Large intestine (tissue), 3 donors: Measurements from ENCODE around the gene TFIP11. TPM values are rescaled to one million over a fixed set of nuclear protein-coding genes. Genes with fewer than 3 reads are reported as not detected.

Source experiments
- DNase-seq, 2 donors: peaks; one replicate each; pipeline versions ENCODE4 v3.0.0 to v3.0.0-alpha.2; 2013
- H3K27ac ChIP-seq: one replicate; pipeline ENCODE4 v1.5.1; 2013; ENCODE audit warnings: low read length
- H3K27me3 ChIP-seq: 2 replicates; pipeline ENCODE4 v1.6.1; 2013; ENCODE audit warnings: low read length; ENCODE audit not compliant: control insufficient read depth, insufficient read depth
- H3K36me3 ChIP-seq: 2 replicates; pipeline ENCODE4 v1.6.1; 2013; ENCODE audit warnings: low read length; ENCODE audit not compliant: control insufficient read depth, insufficient read depth
- H3K4me1 ChIP-seq: one replicate; pipeline ENCODE4 v1.6.1; 2013; ENCODE audit warnings: low read length; ENCODE audit not compliant: control insufficient read depth, insufficient read depth
- H3K4me3 ChIP-seq: one replicate; pipeline ENCODE4 v1.5.1; 2013; ENCODE audit warnings: low read length
- H3K9me3 ChIP-seq: one replicate; pipeline ENCODE4 v1.6.1; 2013; ENCODE audit warnings: mild to moderate bottlenecking, low read depth, low read length, moderate library complexity; ENCODE audit not compliant: control insufficient read depth
- WGBS: methylation state at CpG from one replicate; pipeline ENCODE4 v1.1.5; 2013; ENCODE audit warnings: low lambda C conversion rate; ENCODE audit not compliant: insufficient coverage; 5-methylcytosine and 5-hydroxymethylcytosine counted together
- polyA plus RNA-seq: library from polyadenylated mRNA; unstranded; fragments of 120-200 nt; gene quantifications from one replicate; pipeline ENCODE4 v1.2.1, GENCODE V29; 2013

TFIP11 gene
- polyA plus RNA-seq, 1 donor, result 34.3 TPM

- Histone ChIP-seq H3K27ac (no peak overlapping the region), H3K9me3 (no peaks in the 10 kb centered on the region), H3K4me1 (no peaks in the 10 kb centered on the region), H3K36me3 (no peaks in the 10 kb centered on the region), H3K4me3 (no peak overlapping the region), H3K27me3 (no peaks in the 10 kb centered on the region)
- DNase-seq, result no peak
- no CpG with 5 or more reads among the region's 10 CpGs for WGBS
Measured at GRCh38 chr22:26552466-26552865, 40.2 kb upstream of the TFIP11 start.

- DNase-seq, result no peak
- no peaks in the 10 kb centered on the region for H3K4me1 ChIP-seq
- WGBS, result no CpG with 5 or more reads among the region's 2 CpGs
- H3K9me3 ChIP-seq, result no peaks in the 10 kb centered on the region
- H3K4me3 ChIP-seq, result no peak overlapping the region
- no peaks in the 10 kb centered on the region for H3K36me3 ChIP-seq
- H3K27me3 ChIP-seq, result no peaks in the 10 kb centered on the region
- H3K27ac ChIP-seq, result no peak overlapping the region
Measured at GRCh38 chr22:26551568-26551967, 39.3 kb upstream of the TFIP11 start.

GRCh38 chr22:26550498-26551033 is 38.3 kb upstream of the TFIP11 start:
- Histone ChIP-seq H3K27ac (no peak overlapping the region), H3K4me1 (no peaks in the 10 kb centered on the region)

GRCh38 chr22:26549902-26550497 is 37.7 kb upstream of the TFIP11 start:
- no peaks in the 10 kb centered on the region for H3K9me3 ChIP-seq
- H3K4me1 ChIP-seq, result no peaks in the 10 kb centered on the region
- H3K27ac ChIP-seq, result no peak overlapping the region
- H3K36me3 ChIP-seq, result no peaks in the 10 kb centered on the region
- H3K27me3 ChIP-seq, result no peaks in the 10 kb centered on the region
- DNase-seq, result no peak
- H3K4me3 ChIP-seq, result no peak overlapping the region
- no CpG with 5 or more reads among the region's 4 CpGs for WGBS

More at GRCh38 chr22:26550498-26551033, 38.3 kb upstream of the TFIP11 start:
- WGBS, result no CpG with 5 or more reads among the region's 8 CpGs
- DNase-seq, result no peak
- Histone ChIP-seq H3K36me3 (no peaks in the 10 kb centered on the region), H3K9me3 (no peaks in the 10 kb centered on the region), H3K4me3 (no peak overlapping the region), H3K27me3 (no peaks in the 10 kb centered on the region)

- Histone ChIP-seq H3K36me3 (no peaks in the 10 kb centered on the region), H3K9me3 (no peaks in the 10 kb centered on the region), H3K4me1 (no peaks in the 10 kb centered on the region), H3K27me3 (no peaks in the 10 kb centered on the region), H3K4me3 (no peak overlapping the region), H3K27ac (no peak overlapping the region)
- no CpG with 5 or more reads among the region's 6 CpGs for WGBS
- DNase-seq, result no peak
Measured at GRCh38 chr22:26548984-26549383, 36.7 kb upstream of the TFIP11 start.

GRCh38 chr22:26548303-26548702 is 36.0 kb upstream of the TFIP11 start:
- WGBS, result 100% methylated on average over 1 of the region's 3 CpGs
- no peak overlapping the region for H3K27ac ChIP-seq
- H3K36me3 ChIP-seq, result no peaks in the 10 kb centered on the region
- no peaks in the 10 kb centered on the region for H3K9me3 ChIP-seq
- H3K27me3 ChIP-seq, result no peaks in the 10 kb centered on the region
- H3K4me1 ChIP-seq, result no peaks in the 10 kb centered on the region
- H3K4me3 ChIP-seq, result no peak overlapping the region
- DNase-seq, result no peak

- peaks cover 1% of the 10 kb centered on the region for H3K36me3 ChIP-seq
- H3K27ac ChIP-seq, result no peak overlapping the region
- DNase-seq, result no peak
- H3K27me3 ChIP-seq, result no peaks in the 10 kb centered on the region
- H3K4me1 ChIP-seq, result no peaks in the 10 kb centered on the region
- H3K9me3 ChIP-seq, result no peaks in the 10 kb centered on the region
- no peak overlapping the region for H3K4me3 ChIP-seq
- WGBS, result no CpG with 5 or more reads among the region's 4 CpGs
Measured at GRCh38 chr22:26547837-26548236, 35.6 kb upstream of the TFIP11 start.

- H3K4me1 ChIP-seq, result no peaks in the 10 kb centered on the region
- H3K4me3 ChIP-seq, result no peak overlapping the region
- no peak for DNase-seq
- 100% methylated on average over 1 of the region's 7 CpGs for WGBS
- H3K9me3 ChIP-seq, result no peaks in the 10 kb centered on the region
- peaks cover 5% of the 10 kb centered on the region for H3K36me3 ChIP-seq
- H3K27ac ChIP-seq, result no peak overlapping the region
- no peaks in the 10 kb centered on the region for H3K27me3 ChIP-seq
Measured at GRCh38 chr22:26547426-26547825, 35.2 kb upstream of the TFIP11 start.

GRCh38 chr22:26546282-26546681 is 34.0 kb upstream of the TFIP11 start:
- Histone ChIP-seq H3K4me1 (no peaks in the 10 kb centered on the region), H3K27ac (no peak overlapping the region), H3K9me3 (no peaks in the 10 kb centered on the region), H3K36me3 (peaks cover 8% of the 10 kb centered on the region), H3K4me3 (no peak overlapping the region), H3K27me3 (no peaks in the 10 kb centered on the region)
- no peak for DNase-seq
- no CpG with 5 or more reads among the region's 5 CpGs for WGBS

- DNase-seq, result no peak
- Histone ChIP-seq H3K4me1 (no peaks in the 10 kb centered on the region), H3K9me3 (no peaks in the 10 kb centered on the region), H3K4me3 (no peak overlapping the region), H3K36me3 (peaks cover 13% of the 10 kb centered on the region), H3K27ac (no peak overlapping the region), H3K27me3 (no peaks in the 10 kb centered on the region)
- 80% methylated on average over 1 of the region's 5 CpGs for WGBS
Measured at GRCh38 chr22:26545827-26546226, 33.6 kb upstream of the TFIP11 start.

GRCh38 chr22:26545385-26545784 is 33.1 kb upstream of the TFIP11 start:
- DNase-seq, result no peak
- Histone ChIP-seq H3K27ac (no peak overlapping the region), H3K9me3 (no peaks in the 10 kb centered on the region), H3K4me3 (no peak overlapping the region), H3K4me1 (no peaks in the 10 kb centered on the region), H3K27me3 (no peaks in the 10 kb centered on the region), H3K36me3 (peaks cover 17% of the 10 kb centered on the region)
- no CpG with 5 or more reads among the region's 2 CpGs for WGBS
